Measurements from ENCODE around the gene OPTN.
"Not testable (repeated sequence)": the region's sequence is repeated elsewhere in the genome, so short reads cannot be mapped to it uniquely, and the experiment has no call there.

Gene OPTN

GRCh38 chr10:13152296-13152695 is 52.3 kb downstream of the OPTN start:
- Histone ChIP-seq H3K4me3 (ENCODE audit: low read depth, low read length) (no peak overlapping the region), H3K27ac (no peak overlapping the region), H3K36me3 (no peaks in the 10 kb centered on the region), H3K27me3 (ENCODE audit: insufficient read depth, low read depth, severe bottlenecking) (no peaks in the 10 kb centered on the region), H3K9me3 (ENCODE audit: severe bottlenecking) (no peaks in the 10 kb centered on the region)
- TF ChIP-seq, protein P1, sequence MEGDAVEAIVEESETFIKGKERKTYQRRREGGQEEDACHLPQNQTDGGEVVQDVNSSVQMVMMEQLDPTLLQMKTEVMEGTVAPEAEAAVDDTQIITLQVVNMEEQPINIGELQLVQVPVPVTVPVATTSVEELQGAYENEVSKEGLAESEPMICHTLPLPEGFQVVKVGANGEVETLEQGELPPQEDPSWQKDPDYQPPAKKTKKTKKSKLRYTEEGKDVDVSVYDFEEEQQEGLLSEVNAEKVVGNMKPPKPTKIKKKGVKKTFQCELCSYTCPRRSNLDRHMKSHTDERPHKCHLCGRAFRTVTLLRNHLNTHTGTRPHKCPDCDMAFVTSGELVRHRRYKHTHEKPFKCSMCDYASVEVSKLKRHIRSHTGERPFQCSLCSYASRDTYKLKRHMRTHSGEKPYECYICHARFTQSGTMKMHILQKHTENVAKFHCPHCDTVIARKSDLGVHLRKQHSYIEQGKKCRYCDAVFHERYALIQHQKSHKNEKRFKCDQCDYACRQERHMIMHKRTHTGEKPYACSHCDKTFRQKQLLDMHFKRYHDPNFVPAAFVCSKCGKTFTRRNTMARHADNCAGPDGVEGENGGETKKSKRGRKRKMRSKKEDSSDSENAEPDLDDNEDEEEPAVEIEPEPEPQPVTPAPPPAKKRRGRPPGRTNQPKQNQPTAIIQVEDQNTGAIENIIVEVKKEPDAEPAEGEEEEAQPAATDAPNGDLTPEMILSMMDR (IDR thresholded peaks at IDR 0.05; ENCODE audit: low read depth, low read length), result no peak
- no peak for DNase-seq

- not testable (repeated sequence) for DNase-seq; H3K4me3 ChIP-seq (ENCODE audit: low read depth, low read length); H3K36me3 ChIP-seq; H3K27ac ChIP-seq; H3K9me3 ChIP-seq (ENCODE audit: severe bottlenecking); H3K27me3 ChIP-seq (ENCODE audit: insufficient read depth, low read depth, severe bottlenecking)
Measured at GRCh38 chr10:13155860-13156259, 55.9 kb downstream of the OPTN start.

- H3K9me3 ChIP-seq (ENCODE audit: severe bottlenecking), result no peaks in the 10 kb centered on the region
- TF ChIP-seq, protein P1 (IDR thresholded peaks at IDR 0.05; ENCODE audit: low read depth, low read length), result no peak
- no peaks in the 10 kb centered on the region for H3K27me3 ChIP-seq (ENCODE audit: insufficient read depth, low read depth, severe bottlenecking)
- no peak for DNase-seq
- no peak overlapping the region for H3K27ac ChIP-seq
- H3K36me3 ChIP-seq, result no peaks in the 10 kb centered on the region
- H3K4me3 ChIP-seq (ENCODE audit: low read depth, low read length), result no peak overlapping the region
Measured at GRCh38 chr10:13158401-13158800, 58.4 kb downstream of the OPTN start.

GRCh38 chr10:13160934-13161856 is 61.2 kb downstream of the OPTN start, which contains the start of gene MCM10:
TSS of gene MCM10 (plus strand) at chr10:13161558. CDS start at chr10:13164203, 2,645 bp downstream.
- H3K36me3 ChIP-seq, result peaks cover 6% of the 10 kb centered on the region; the same call in 1 of the 2 replicates
- H3K27ac ChIP-seq, result peak within 1 kb of the TSS; percentile 82
- H3K4me3 ChIP-seq (ENCODE audit: low read depth, low read length), result peak within 1 kb of the TSS; percentile 87
- H3K27me3 ChIP-seq (ENCODE audit: insufficient read depth, low read depth, severe bottlenecking), result no peaks in the 10 kb centered on the region
- TF ChIP-seq, protein P1 (IDR thresholded peaks at IDR 0.05; ENCODE audit: low read depth, low read length), result peak; percentile 52
- DNase-seq, result peak; percentile 96
- H3K9me3 ChIP-seq (ENCODE audit: severe bottlenecking), result no peaks in the 10 kb centered on the region

- TF ChIP-seq, protein P1 (IDR thresholded peaks at IDR 0.05; ENCODE audit: low read depth, low read length), result no peak
- Histone ChIP-seq H3K27me3 (ENCODE audit: insufficient read depth, low read depth, severe bottlenecking) (no peaks in the 10 kb centered on the region), H3K36me3 (peaks cover 6% of the 10 kb centered on the region; the same call in 1 of the 2 replicates), H3K9me3 (ENCODE audit: severe bottlenecking) (no peaks in the 10 kb centered on the region), H3K27ac (peak overlapping the region; percentile 82), H3K4me3 (ENCODE audit: low read depth, low read length) (peak overlapping the region; percentile 87)
- DNase-seq, result peak; percentile 5
Measured at GRCh38 chr10:13161857-13162271, 61.9 kb downstream of the OPTN start.

GRCh38 chr10:13163859-13164258 is 63.9 kb downstream of the OPTN start:
- DNase-seq, result no peak
- H3K9me3 ChIP-seq (ENCODE audit: severe bottlenecking), result no peaks in the 10 kb centered on the region
- H3K27ac ChIP-seq, result no peak overlapping the region
- H3K4me3 ChIP-seq (ENCODE audit: low read depth, low read length), result no peak overlapping the region
- TF ChIP-seq, protein P1 (IDR thresholded peaks at IDR 0.05; ENCODE audit: low read depth, low read length), result no peak
- no peaks in the 10 kb centered on the region for H3K27me3 ChIP-seq (ENCODE audit: insufficient read depth, low read depth, severe bottlenecking)
- peaks cover 6% of the 10 kb centered on the region; the same call in 1 of the 2 replicates for H3K36me3 ChIP-seq
